Upper lobe of left lung (tissue), 4 donors: ENCODE results near the gene RGS16.

Experiments
- CTCF ChIP-seq, 6 experiments: fragments of 450-650 bp in 4 of 6; fragments of 200-600 bp in 2 of 6; sonication (generic) in 2 of 6; IDR thresholded peaks; one replicate each; pipeline ENCODE4 v1.5.1; 2016 to 2019; ENCODE audit warnings: antibody characterized with exemption in 6 of 6
- EP300 ChIP-seq, 4 donors: sonication (generic); formaldehyde crosslinking; IDR thresholded peaks; one replicate each; pipeline ENCODE4 v1.5.1; 2017; ENCODE audit warnings: antibody characterized with exemption in 4 of 4, control low read depth in 2 of 4
- POLR2A ChIP-seq, 4 donors: fragments of 450-650 bp; IDR thresholded peaks; one replicate each; pipeline ENCODE4 v1.5.1; 2016 to 2017; ENCODE audit warnings: antibody characterized with exemption in 4 of 4, mild to moderate bottlenecking in 2 of 4

GRCh38 chr1:182587093-182587492, 17.1 kb downstream of the RGS16 start:
- TF ChIP-seq CTCF (IDR thresholded peaks at IDR 0.05) (no peak), POLR2A (IDR thresholded peaks at IDR 0.05) (no peak), EP300 (IDR thresholded peaks at IDR 0.05) (no peak)
